Measurements from ENCODE around the gene TNS2.

GRCh38 chr12:53097564-53098353 lies 47.9 kb downstream of the TNS2 start, which contains the start of gene IGFBP6:
- TF ChIP-seq POLR2AphosphoS5 (IDR thresholded peaks at IDR 0.05; ENCODE audit: low read depth, low read length) = peak; percentile 60; the same call in 1 of the 2 replicates
- TF ChIP-seq CTCF (IDR thresholded peaks at IDR 0.05) = no peak; the same call in 1 of the 2 replicates
- TF ChIP-seq EP300 (IDR thresholded peaks at IDR 0.05; ENCODE audit: borderline replicate concordance in 1 of 2, low read depth in 1 of 2, low read length in 1 of 2) = peak in 1 of 2 experiments; percentile 6; a peak in 1 of 4 replicates
- TF ChIP-seq EZH2phosphoT487 (IDR thresholded peaks at IDR 0.05; ENCODE audit: borderline replicate concordance, low read depth) = no peak
- no peak for TF ChIP-seq CHD2 (IDR thresholded peaks at IDR 0.05; ENCODE audit: low read length, partially characterized antibody)
- TF ChIP-seq RAD21 (IDR thresholded peaks at IDR 0.05; ENCODE audit: low read length) = no peak
- no peak for TF ChIP-seq USF2 (IDR thresholded peaks at IDR 0.05; ENCODE audit: borderline replicate concordance, low read depth, low read length)
- no peak for TF ChIP-seq PBX3 (IDR thresholded peaks at IDR 0.05)
- no peak for TF ChIP-seq IRF3 (IDR thresholded peaks at IDR 0.05; ENCODE audit: low read depth, low read length)
- 0 out of 2 replicates have a peak, but pooled peaks have one; percentile 48 for TF ChIP-seq MAX (IDR thresholded peaks at IDR 0.05; ENCODE audit: low read depth)
- TF ChIP-seq USF1 (IDR thresholded peaks at IDR 0.05; ENCODE audit: borderline replicate concordance, low read depth) = peak; percentile 31; the same call in 1 of the 2 replicates

Measured in SK-N-SH (cell line).